T-cell (primary cell): ENCODE measurements around the gene CAMK2D. TPM values are rescaled to one million over a fixed set of nuclear protein-coding genes. Genes with fewer than 3 reads are reported as not detected.
A peak's percentile ranks its signal among the peaks of the same experiment; 100 is the strongest.

Experiments
- ATAC-seq, 4 experiments: fragments of 200-7000 bp in 3 of 4; fragments of 150-1000 bp in 1 of 4; cut with Tn5 transposase; replicated peaks in 1 of 4; 1 replicate in 3 of 4; 2 replicates in 1 of 4; pipeline ENCODE4 v1.10.0; 2021; ENCODE audit warnings: moderate library complexity in 3 of 4, mild to moderate bottlenecking in 2 of 4, moderate number of reproducible peaks in 1 of 4
- CTCF ChIA-PET, 2 donors: fragments of 300-600 bp; sonication (Branson Sonifier 250); formaldehyde crosslinking; loops; one replicate each; lab custom pipeline; 2022; ENCODE audit warnings: antibody characterized with exemption in 2 of 2; lab: Charles Lee
- POLR2A ChIA-PET, 2 donors: fragments of 300-600 bp; sonication (Branson Sonifier 250); formaldehyde crosslinking; loops; one replicate each; lab custom pipeline; 2022; ENCODE audit warnings: antibody characterized with exemption in 2 of 2; lab: Charles Lee
- DNase-seq, 35 experiments: peaks; one replicate each; pipeline versions ENCODE4 v3.0.0 to v3.0.0-alpha.2; 2013 to 2023
- H3K27ac ChIP-seq: one replicate; pipeline ENCODE4 v1.5.1; 2013; ENCODE audit warnings: low read length
- H3K27me3 ChIP-seq, 2 experiments: replicated peaks in 1 of 2; 1 replicate in 1 of 2; 2 replicates in 1 of 2; pipeline versions ENCODE4 v1.6.1 to v1.7.0; 2013; ENCODE audit warnings: low read length in 1 of 2, mixed read lengths in 1 of 2; ENCODE audit not compliant: control insufficient read depth in 2 of 2, insufficient read depth in 2 of 2; ENCODE audit errors: extremely low read depth in 1 of 2
- H3K36me3 ChIP-seq, 2 donors: 1 replicate in 1 of 2; 2 replicates in 1 of 2; pipeline versions ENCODE4 v1.6.1 to v1.7.0; 2013; ENCODE audit warnings: low read length in 1 of 2; ENCODE audit not compliant: control insufficient read depth in 2 of 2, insufficient read depth in 1 of 2; ENCODE audit errors: extremely low read depth in 1 of 2
- H3K4me1 ChIP-seq, 2 experiments: 1 replicate in 1 of 2; 2 replicates in 1 of 2; pipeline versions ENCODE4 v1.6.1 to v1.7.0; 2013; ENCODE audit warnings: low read length in 2 of 2, mixed read lengths in 1 of 2; ENCODE audit not compliant: insufficient read depth in 2 of 2, control insufficient read depth in 1 of 2; ENCODE audit errors: extremely low read depth in 1 of 2
- H3K4me3 ChIP-seq, 2 donors: 1 replicate in 1 of 2; 2 replicates in 1 of 2; pipeline versions ENCODE4 v1.5.1 to v1.7.0; 2013; ENCODE audit warnings: mild to moderate bottlenecking in 2 of 2, low read length in 1 of 2, moderate library complexity in 1 of 2; ENCODE audit not compliant: control insufficient read depth in 1 of 2; ENCODE audit errors: extremely low read depth in 1 of 2
- H3K9me3 ChIP-seq: 2 replicates; pipeline ENCODE4 v1.7.0; 2013
- H3K27ac Mint-ChIP-seq, 2 donors: one replicate each; pipeline ENCODE4 v1.8.0; 2020 to 2021; ENCODE audit warnings: mild to moderate bottlenecking in 2 of 2, mixed read lengths in 2 of 2
- H3K27me3 Mint-ChIP-seq, 2 donors: one replicate each; pipeline ENCODE4 v1.8.0; 2021 to 2022; ENCODE audit warnings: mixed read lengths in 2 of 2
- H3K36me3 Mint-ChIP-seq: one replicate; pipeline ENCODE4 v1.8.0; 2021; ENCODE audit warnings: mixed read lengths
- H3K4me1 Mint-ChIP-seq, 3 donors: one replicate each; pipeline ENCODE4 v1.8.0; 2020 to 2022; ENCODE audit warnings: mixed read lengths in 3 of 3, mild to moderate bottlenecking in 1 of 3
- H3K4me3 Mint-ChIP-seq, 3 donors: one replicate each; pipeline ENCODE4 v1.8.0; 2020 to 2022; ENCODE audit warnings: mild to moderate bottlenecking in 3 of 3, mixed read lengths in 3 of 3, moderate library complexity in 3 of 3
- H3K9me3 Mint-ChIP-seq, 3 donors: one replicate each; pipeline ENCODE4 v1.8.0; 2020 to 2022; ENCODE audit warnings: mixed read lengths in 3 of 3
- WGBS: methylation state at CpG from one replicate; pipeline ENCODE4 v1.1.5; 2013; ENCODE audit warnings: missing lambda C conversion rate; ENCODE audit not compliant: insufficient coverage; 5-methylcytosine and 5-hydroxymethylcytosine counted together
- total RNA-seq, 35 experiments: library from RNA in 6 of 35; stranded (reverse) in 6 of 35; fragments of 120-200 nt in 1 of 35; gene quantifications; one replicate each; pipeline versions ENCODE4 v1.2.1 to v1.2.4 and lab custom pipeline; 2013 to 2026

Gene CAMK2D
- total RNA-seq, 5 donors from 2014 or later (not counting 1 experiment from before 2014, with no cell fraction given): 30.9 to 36.2 (median 35.4) TPM

- DNase-seq (no peak), ATAC-seq (no peak)
- Histone ChIP-seq H3K4me3 (no peak overlapping the region), H3K4me1 (no peaks in the 10 kb centered on the region), H3K27me3 (no peaks in the 10 kb centered on the region), H3K9me3 (no peaks in the 10 kb centered on the region), H3K36me3 (peaks cover 0 to 5% of the 10 kb centered on the region in 2 donors), H3K27ac (no peak overlapping the region)
- Mint-ChIP-seq H3K27me3 (no peaks in the 10 kb centered on the region), H3K9me3 (peaks cover 0 to 13% (median 6%) of the 10 kb centered on the region in 3 donors), H3K4me1 (peaks cover 0 to 9% (median 5%) of the 10 kb centered on the region in 3 donors), H3K4me3 (no peak overlapping the region), H3K36me3 (peaks cover 55% of the 10 kb centered on the region), H3K27ac (no peak overlapping the region)
- CTCF ChIA-PET: no interaction called here
- POLR2A ChIA-PET: no interaction called here
Observed at GRCh38 chr4:113474017-113474416, 287.5 kb downstream of the CAMK2D start.

DNA sequence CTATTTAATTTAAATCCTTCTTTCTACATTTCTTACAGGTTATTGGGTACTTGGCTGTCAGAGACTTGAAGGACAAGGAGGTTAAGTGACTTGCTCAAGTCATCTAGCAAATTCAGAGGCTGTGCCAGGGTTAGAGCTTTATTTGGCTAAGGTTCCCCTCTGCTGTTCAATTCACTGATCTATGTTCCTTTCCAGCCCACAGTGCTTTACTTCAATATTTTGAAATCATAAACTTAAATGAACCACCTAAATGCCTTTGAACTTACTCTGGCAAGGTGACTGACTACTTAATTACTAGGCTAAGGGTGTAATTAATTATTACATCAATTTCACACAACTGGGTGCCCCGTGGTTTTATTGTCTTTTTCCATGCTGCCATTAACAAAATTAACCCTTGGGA lies 288.7 kb downstream of the CAMK2D start:
- Mint-ChIP-seq H3K27me3 (no peaks in the 10 kb centered on the region), H3K36me3 (peaks cover 43% of the 10 kb centered on the region), H3K4me3 (no peak overlapping the region), H3K4me1 (peaks cover 0 to 15% (median 13%) of the 10 kb centered on the region in 3 donors), H3K9me3 (peaks cover 0 to 5% (median 0%) of the 10 kb centered on the region in 3 donors), H3K27ac (no peak overlapping the region)
- H3K27me3 ChIP-seq: no peaks in the 10 kb centered on the region
- ATAC-seq (no peak), DNase-seq (no peak)
- H3K4me1 ChIP-seq: no peaks in the 10 kb centered on the region
- H3K4me3 ChIP-seq: no peak overlapping the region
- no CpG with 5 or more reads among the region's 1 CpG for WGBS
- peaks cover 0 to 5% of the 10 kb centered on the region in 2 donors for H3K36me3 ChIP-seq
- no peaks in the 10 kb centered on the region for H3K9me3 ChIP-seq
- POLR2A ChIA-PET: no interaction called here
- CTCF ChIA-PET: no interaction called here
- H3K27ac ChIP-seq: no peak overlapping the region

DNA sequence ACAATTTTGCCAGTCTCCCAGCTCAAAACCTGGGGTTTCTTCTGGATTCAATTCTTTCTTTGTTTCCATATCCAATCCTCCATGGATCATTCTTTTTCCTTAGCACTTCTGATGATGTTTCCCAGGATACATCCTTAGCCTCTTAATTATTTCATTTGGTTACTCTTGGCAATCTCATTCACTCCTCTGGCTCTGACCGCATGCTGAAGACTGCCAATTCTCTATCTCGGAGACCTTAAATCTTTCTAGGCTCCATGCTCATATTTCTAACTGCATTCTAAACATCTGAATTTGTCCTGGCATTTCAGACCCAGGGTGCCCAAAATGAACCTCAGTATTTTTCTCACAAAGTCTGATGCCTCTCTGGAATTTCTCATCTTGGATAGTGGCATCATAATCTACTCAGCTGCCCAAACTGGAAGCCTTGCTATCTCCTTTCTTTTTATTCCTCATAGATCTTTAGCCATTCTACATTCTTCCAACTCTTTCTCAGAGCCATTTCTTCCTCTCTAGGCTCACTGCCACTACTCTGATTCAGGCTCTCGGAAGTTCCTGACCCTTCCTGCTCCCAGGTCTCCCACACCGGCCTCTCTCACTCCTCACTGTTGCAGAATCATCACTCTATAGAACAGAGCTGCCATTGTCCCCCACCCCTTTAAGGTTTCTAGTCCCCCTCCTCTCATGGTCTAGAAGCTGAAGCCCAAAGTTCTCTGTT lies 290.2 kb downstream of the CAMK2D start:
- no peak overlapping the region for H3K27ac Mint-ChIP-seq
- no peak for ATAC-seq
- no peaks in the 10 kb centered on the region for H3K9me3 Mint-ChIP-seq
- H3K4me3 ChIP-seq: no peak overlapping the region
- 100% methylated on average over 4 of the region's 4 CpGs for WGBS
- H3K4me1 ChIP-seq: no peaks in the 10 kb centered on the region
- H3K27me3 ChIP-seq: no peaks in the 10 kb centered on the region
- no peak overlapping the region for H3K4me3 Mint-ChIP-seq
- CTCF ChIA-PET: no interaction called here
- H3K4me1 Mint-ChIP-seq: peaks cover 0 to 8% (median 8%) of the 10 kb centered on the region in 3 donors
- H3K36me3 Mint-ChIP-seq: peaks cover 35% of the 10 kb centered on the region
- peaks cover 0 to 5% of the 10 kb centered on the region in 2 donors for H3K36me3 ChIP-seq
- no peak overlapping the region for H3K27ac ChIP-seq
- H3K9me3 ChIP-seq: no peaks in the 10 kb centered on the region
- POLR2A ChIA-PET: interaction anchor here (0.6 kb wide), 2 partner anchors 21 to 102 kb away, joined by 3 to 7 read pairs; no protein-coding TSS in a partner anchor
- no peak for DNase-seq
- no peaks in the 10 kb centered on the region for H3K27me3 Mint-ChIP-seq

- Mint-ChIP-seq H3K4me3 (no peak overlapping the region), H3K36me3 (peaks cover 32% of the 10 kb centered on the region), H3K27ac (peak overlapping the region in 1 of 2 donors; percentile 8), H3K4me1 (peaks cover 0 to 8% (median 8%) of the 10 kb centered on the region in 3 donors), H3K27me3 (no peaks in the 10 kb centered on the region), H3K9me3 (no peaks in the 10 kb centered on the region)
- CTCF ChIA-PET: no interaction called here
- ATAC-seq (no peak), DNase-seq (no peak)
- no peak overlapping the region for H3K4me3 ChIP-seq
- H3K4me1 ChIP-seq: no peaks in the 10 kb centered on the region
- WGBS: 100% methylated on average over 1 of the region's 1 CpG
- POLR2A ChIA-PET: no interaction called here
- H3K36me3 ChIP-seq: peaks cover 0 to 9% of the 10 kb centered on the region in 2 donors
- H3K9me3 ChIP-seq: no peaks in the 10 kb centered on the region
- no peak overlapping the region for H3K27ac ChIP-seq
- no peaks in the 10 kb centered on the region for H3K27me3 ChIP-seq
Observed at GRCh38 chr4:113469926-113470325, 291.6 kb downstream of the CAMK2D start.

DNA sequence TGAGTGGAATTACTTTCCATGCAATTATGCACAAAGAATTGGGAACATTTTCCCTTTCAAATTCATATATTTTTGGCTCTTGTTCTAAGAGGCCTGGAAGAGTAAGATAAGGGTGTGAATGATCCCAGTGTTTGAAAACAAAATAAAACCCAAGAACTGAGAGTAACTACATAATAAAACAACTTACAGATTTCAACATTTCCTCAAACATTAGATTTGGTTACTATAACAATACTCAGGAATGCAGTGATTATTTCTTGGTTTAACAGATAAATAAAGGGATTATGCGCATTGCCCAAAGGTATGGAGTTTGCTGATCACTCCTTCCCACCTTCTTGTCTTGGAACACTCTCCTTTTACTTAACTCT lies 292.5 kb downstream of the CAMK2D start:
- ATAC-seq (no peak), DNase-seq (no peak)
- Mint-ChIP-seq H3K4me1 (peaks cover 0 to 8% (median 8%) of the 10 kb centered on the region in 3 donors), H3K9me3 (no peaks in the 10 kb centered on the region), H3K27ac (no peak overlapping the region), H3K27me3 (no peaks in the 10 kb centered on the region), H3K4me3 (no peak overlapping the region), H3K36me3 (peaks cover 38% of the 10 kb centered on the region)
- Histone ChIP-seq H3K4me3 (no peak overlapping the region), H3K27me3 (no peaks in the 10 kb centered on the region), H3K36me3 (peaks cover 0 to 15% of the 10 kb centered on the region in 2 donors), H3K27ac (no peak overlapping the region), H3K4me1 (no peaks in the 10 kb centered on the region), H3K9me3 (no peaks in the 10 kb centered on the region)
- ChIA-PET POLR2A (no interaction called here), CTCF (no interaction called here)
- no CpG with 5 or more reads among the region's 1 CpG for WGBS

- no peaks in the 10 kb centered on the region for H3K4me1 ChIP-seq
- Mint-ChIP-seq H3K36me3 (peaks cover 40% of the 10 kb centered on the region), H3K27me3 (no peaks in the 10 kb centered on the region), H3K4me1 (peaks cover 0 to 8% (median 8%) of the 10 kb centered on the region in 3 donors), H3K27ac (peak overlapping the region in 1 of 2 donors; percentile 34), H3K4me3 (no peak overlapping the region), H3K9me3 (no peaks in the 10 kb centered on the region)
- H3K27me3 ChIP-seq: no peaks in the 10 kb centered on the region
- no peak overlapping the region for H3K27ac ChIP-seq
- 78% methylated on average over 4 of the region's 8 CpGs for WGBS
- ATAC-seq: no peak
- ChIA-PET POLR2A (no interaction called here), CTCF (no interaction called here)
- H3K36me3 ChIP-seq: peaks cover 0 to 17% of the 10 kb centered on the region in 2 donors
- H3K9me3 ChIP-seq: no peaks in the 10 kb centered on the region
- H3K4me3 ChIP-seq: no peak overlapping the region
- no peak for DNase-seq
Observed at GRCh38 chr4:113468165-113469022, 293.1 kb downstream of the CAMK2D start.
